Testis (tissue), 3 donors: ENCODE data around the gene CNTD1. TPM values are rescaled to one million over a fixed set of nuclear protein-coding genes. Genes with fewer than 3 reads are reported as not detected.
A peak's percentile ranks its signal among the peaks of the same experiment; 100 is the strongest.
"Not testable (repeated sequence)": the region's sequence is repeated elsewhere in the genome, so short reads cannot be mapped to it uniquely, and the experiment has no call there.

Experiments used
- DNase-seq: peaks from one replicate; pipeline ENCODE4 v3.0.0-alpha.2; 2019
- H3K27ac ChIP-seq, 2 donors: fragments of 200-600 bp; sonication (generic); one replicate each; pipeline ENCODE4 v1.5.1; 2019
- H3K27me3 ChIP-seq: fragments of 200-600 bp; sonication (generic); one replicate; pipeline ENCODE4 v1.5.1; 2019
- H3K36me3 ChIP-seq: fragments of 200-600 bp; sonication (generic); one replicate; pipeline ENCODE4 v1.5.1; 2017; ENCODE audit warnings: low read depth; ENCODE audit errors: missing control alignments
- H3K4me1 ChIP-seq: fragments of 200-600 bp; sonication (generic); one replicate; pipeline ENCODE4 v1.5.1; 2019
- H3K4me3 ChIP-seq, 2 donors: fragments of 200-600 bp; sonication (generic); one replicate each; pipeline ENCODE4 v1.5.1; 2017 to 2019
- H3K9me3 ChIP-seq: fragments of 200-600 bp; sonication (generic); one replicate; pipeline ENCODE4 v1.5.1; 2017
- CTCF ChIP-seq, 3 experiments: fragments of 450-650 bp in 2 of 3; fragments of 200-600 bp in 1 of 3; sonication (generic) in 1 of 3; IDR thresholded peaks; one replicate each; pipeline ENCODE4 v1.5.1; 2016 to 2019; ENCODE audit warnings: antibody characterized with exemption in 3 of 3, mild to moderate bottlenecking in 2 of 3, moderate library complexity in 1 of 3
- POLR2A ChIP-seq: fragments of 450-650 bp; IDR thresholded peaks from one replicate; pipeline ENCODE4 v1.6.1; 2017; ENCODE audit warnings: antibody characterized with exemption, mild to moderate bottlenecking, moderate library complexity
- WGBS, 2 donors: methylation state at CpG; one replicate each; pipeline ENCODE4 v1.1.5; 2018; 5-methylcytosine and 5-hydroxymethylcytosine counted together
- intact Hi-C: fragments of 100-400 bp; cut with DNase I; formaldehyde crosslinking; loops from one replicate; pipeline ENCODE4 v1.15.1; 2023; ENCODE audit warnings: low total_unique reads
- polyA plus RNA-seq: library from polyadenylated mRNA; stranded (reverse); fragments of 350-450 nt; fragmentation: Illumina TruSeq; extraction: RNeasy Lipid Tissue Mini Kit (QIAGEN cat#74804); gene quantifications from one replicate; pipeline ENCODE4 v1.2.3, GENCODE V29; 2014; ENCODE audit warnings: low read depth, low replicate concordance; ENCODE audit not compliant: insufficient read depth
- total RNA-seq, 2 donors: library from RNA; depleted of rRNA; stranded (reverse); fragments of >200 nt; gene quantifications; one replicate each; pipeline ENCODE4 v1.2.3, GENCODE V29; 2016

The CNTD1 gene
- total and polyA plus RNA-seq, 3 donors from 2014 or later: 21.2 to 114 (median 49.1) TPM

- intact Hi-C loops: no loop called here
- DNase-seq: peak; percentile 34
Observed at GRCh38 chr17:42849451-42850181, 51.0 kb downstream of the CNTD1 start.

GRCh38 chr17:42850954-42851353, 52.3 kb downstream of the CNTD1 start, which contains the start of gene AOC3:
Gene AOC3 (plus strand): TSS chr17:42851199. CDS start chr17:42851344, 145 bp downstream.
- Histone ChIP-seq H3K27me3 (no peaks in the 10 kb centered on the region), H3K36me3 (no peaks in the 10 kb centered on the region), H3K9me3 (no peaks in the 10 kb centered on the region), H3K4me3 (no peak within 1 kb of the TSS), H3K27ac (peak within 1 kb of the TSS in 1 of 2 donors; percentile 76), H3K4me1 (peaks cover 6% of the 10 kb centered on the region)
- 36 to 45% methylated on average over 8 to 9 of the region's 9 CpGs for WGBS, 2 donors
- TF ChIP-seq POLR2A (no peak), CTCF (IDR thresholded peaks at IDR 0.05) (no peak)
- DNase-seq: peak; percentile 23
- intact Hi-C loops: no loop called here

More at GRCh38 chr17:42849451-42850181, 51.0 kb downstream of the CNTD1 start:
- no peak for TF ChIP-seq POLR2A
- TF ChIP-seq CTCF (IDR thresholded peaks at IDR 0.05): no peak
- no peaks in the 10 kb centered on the region for H3K9me3 ChIP-seq
- no peaks in the 10 kb centered on the region for H3K27me3 ChIP-seq
- H3K27ac ChIP-seq: no peak overlapping the region
- no peaks in the 10 kb centered on the region for H3K36me3 ChIP-seq
- H3K4me1 ChIP-seq: peaks cover 6% of the 10 kb centered on the region
- H3K4me3 ChIP-seq: no peak overlapping the region
- 65 to 69% methylated on average over 7 to 8 of the region's 8 CpGs for WGBS, 2 donors

- intact Hi-C loops, H3K4me1 ChIP-seq, H3K9me3 ChIP-seq, H3K4me3 ChIP-seq, H3K36me3 ChIP-seq, DNase-seq, H3K27me3 ChIP-seq: not testable (repeated sequence)
- 50 to 75% methylated on average over 1 to 17 of the region's 28 CpGs for WGBS, 2 donors
- H3K27ac ChIP-seq: peak overlapping the region in 1 of 2 donors; percentile 76
Observed at GRCh38 chr17:42851371-42852240, 52.9 kb downstream of the CNTD1 start.

- WGBS, 2 donors: 79 to 87% methylated on average over 15 of the region's 15 CpGs
- no peak for DNase-seq
- intact Hi-C loops: no loop called here
- H3K27me3 ChIP-seq: no peaks in the 10 kb centered on the region
- no peaks in the 10 kb centered on the region for H3K36me3 ChIP-seq
- H3K9me3 ChIP-seq: no peaks in the 10 kb centered on the region
- peaks cover 6% of the 10 kb centered on the region for H3K4me1 ChIP-seq
- H3K27ac ChIP-seq: peak overlapping the region in 1 of 2 donors; percentile 76
- TF ChIP-seq POLR2A (no peak), CTCF (IDR thresholded peaks at IDR 0.05) (no peak)
- H3K4me3 ChIP-seq: peak overlapping the region; percentile 5 to 6
Observed at GRCh38 chr17:42852351-42852750, 53.7 kb downstream of the CNTD1 start.

GRCh38 chr17:42853004-42853403, 54.3 kb downstream of the CNTD1 start:
- H3K27ac ChIP-seq: peak overlapping the region in 1 of 2 donors; percentile 76
- peak overlapping the region; percentile 5 to 6 for H3K4me3 ChIP-seq
- whole genome bisulfite sequencing, 2 donors: 50 to 71% methylated on average over 4 of the region's 4 CpGs
- H3K9me3 ChIP-seq: no peaks in the 10 kb centered on the region
- intact Hi-C loops: no loop called here
- peaks cover 6% of the 10 kb centered on the region for H3K4me1 ChIP-seq
- DNase-seq: no peak
- TF ChIP-seq POLR2A: no peak
- TF ChIP-seq CTCF (IDR thresholded peaks at IDR 0.05): no peak
- no peaks in the 10 kb centered on the region for H3K36me3 ChIP-seq
- H3K27me3 ChIP-seq: no peaks in the 10 kb centered on the region
